GM19324 (cell line): ENCODE measurements around the gene FMOD.

Experiments
- ATAC-seq: cut with Tn5 transposase; IDR thresholded peaks from one replicate; pipeline ENCODE4 v1.9.1; 2021; ENCODE audit warnings: mild to moderate bottlenecking, moderate library complexity; ENCODE audit not compliant: unreplicated experiment, low FRiP score

FMOD gene

GRCh38 chr1:203351037-203351625, at the start of gene FMOD:
FMOD (minus strand) TSS chr1:203351122; CDS start chr1:203348270, 2,852 bp downstream.
- ATAC-seq, result no peak

GRCh38 chr1:203396595-203397194, 45.8 kb upstream of the FMOD start:
- ATAC-seq, result no peak

GRCh38 chr1:203395751-203396150, 44.8 kb upstream of the FMOD start:
- ATAC-seq, result no peak

- no peak for ATAC-seq
Observed at GRCh38 chr1:203390298-203390697, 39.4 kb upstream of the FMOD start.

GRCh38 chr1:203388683-203389082, 37.8 kb upstream of the FMOD start:
- no peak for ATAC-seq

GRCh38 chr1:203382026-203382425, 31.1 kb upstream of the FMOD start:
- ATAC-seq, result no peak

- no peak for ATAC-seq
Observed at GRCh38 chr1:203381151-203381751, 30.3 kb upstream of the FMOD start.

- no peak for ATAC-seq
Observed at GRCh38 chr1:203380420-203381150, 29.7 kb upstream of the FMOD start.

- ATAC-seq, result no peak
Observed at GRCh38 chr1:203379825-203380224, 28.9 kb upstream of the FMOD start.

GRCh38 chr1:203378556-203379245, 27.8 kb upstream of the FMOD start:
- no peak for ATAC-seq

GRCh38 chr1:203373991-203374390, 23.1 kb upstream of the FMOD start:
- ATAC-seq, result no peak

GRCh38 chr1:203373002-203373401, 22.1 kb upstream of the FMOD start:
- ATAC-seq, result no peak

- no peak for ATAC-seq
Observed at GRCh38 chr1:203371288-203371687, 20.4 kb upstream of the FMOD start.

GRCh38 chr1:203369666-203370065, 18.7 kb upstream of the FMOD start:
- no peak for ATAC-seq

- no peak for ATAC-seq
Observed at GRCh38 chr1:203368624-203369451, 17.9 kb upstream of the FMOD start.

GRCh38 chr1:203367057-203367456, 16.1 kb upstream of the FMOD start:
- ATAC-seq, result no peak

- ATAC-seq, result no peak
Observed at GRCh38 chr1:203366476-203366875, 15.6 kb upstream of the FMOD start.

- ATAC-seq, result no peak
Observed at GRCh38 chr1:203364806-203365205, 13.9 kb upstream of the FMOD start.

GRCh38 chr1:203364094-203364801, 13.3 kb upstream of the FMOD start:
- ATAC-seq, result no peak

GRCh38 chr1:203362720-203363025, 11.8 kb upstream of the FMOD start:
- no peak for ATAC-seq
